ENCODE measurements around the gene SLX1A.

The SLX1A gene

DNA sequence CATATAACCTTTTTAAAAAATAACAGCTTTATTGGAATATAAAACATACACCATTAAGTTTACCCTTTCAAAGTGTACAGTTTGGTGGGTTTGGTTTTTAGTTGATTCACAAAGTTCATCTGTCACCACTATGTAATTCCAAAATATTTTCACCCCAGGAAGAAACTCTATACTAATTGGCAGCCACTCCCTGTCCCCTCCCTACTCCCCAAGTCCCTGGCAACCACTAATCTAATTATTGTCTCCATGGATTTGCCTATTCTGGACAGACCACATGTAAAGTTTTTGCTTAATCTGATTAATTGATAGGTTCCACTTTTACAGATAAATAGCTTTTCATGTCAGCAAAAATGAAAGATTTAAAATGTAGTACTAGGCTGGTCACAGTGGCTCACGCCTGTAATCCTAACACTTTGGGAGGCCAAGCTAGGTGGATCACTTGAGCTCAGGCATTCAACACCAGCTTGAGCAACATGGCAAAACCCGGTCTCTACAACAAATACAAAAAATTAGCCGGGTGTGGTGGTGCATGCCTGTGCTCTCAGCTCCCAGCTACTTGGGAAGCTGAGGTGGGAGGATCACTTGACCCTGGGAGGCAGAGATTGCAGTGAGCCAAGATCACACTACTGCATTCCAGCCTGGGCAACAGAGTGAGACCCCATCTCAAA lies 45.7 kb upstream of the SLX1A start:
- Histone ChIP-seq H3K4me1 (ENCODE audit: insufficient read depth, low read length, severe bottlenecking) (no peaks in the 10 kb centered on the region), H3F3A (ENCODE audit: insufficient read depth, low read length) (no peaks in the 10 kb centered on the region)
- TF ChIP-seq, protein P1, sequence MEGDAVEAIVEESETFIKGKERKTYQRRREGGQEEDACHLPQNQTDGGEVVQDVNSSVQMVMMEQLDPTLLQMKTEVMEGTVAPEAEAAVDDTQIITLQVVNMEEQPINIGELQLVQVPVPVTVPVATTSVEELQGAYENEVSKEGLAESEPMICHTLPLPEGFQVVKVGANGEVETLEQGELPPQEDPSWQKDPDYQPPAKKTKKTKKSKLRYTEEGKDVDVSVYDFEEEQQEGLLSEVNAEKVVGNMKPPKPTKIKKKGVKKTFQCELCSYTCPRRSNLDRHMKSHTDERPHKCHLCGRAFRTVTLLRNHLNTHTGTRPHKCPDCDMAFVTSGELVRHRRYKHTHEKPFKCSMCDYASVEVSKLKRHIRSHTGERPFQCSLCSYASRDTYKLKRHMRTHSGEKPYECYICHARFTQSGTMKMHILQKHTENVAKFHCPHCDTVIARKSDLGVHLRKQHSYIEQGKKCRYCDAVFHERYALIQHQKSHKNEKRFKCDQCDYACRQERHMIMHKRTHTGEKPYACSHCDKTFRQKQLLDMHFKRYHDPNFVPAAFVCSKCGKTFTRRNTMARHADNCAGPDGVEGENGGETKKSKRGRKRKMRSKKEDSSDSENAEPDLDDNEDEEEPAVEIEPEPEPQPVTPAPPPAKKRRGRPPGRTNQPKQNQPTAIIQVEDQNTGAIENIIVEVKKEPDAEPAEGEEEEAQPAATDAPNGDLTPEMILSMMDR (IDR thresholded peaks at IDR 0.05; ENCODE audit: low read length) = no peak
- TF ChIP-seq EZH2 (IDR thresholded peaks at IDR 0.05; ENCODE audit: borderline replicate concordance, low read length) = no peak

DNA sequence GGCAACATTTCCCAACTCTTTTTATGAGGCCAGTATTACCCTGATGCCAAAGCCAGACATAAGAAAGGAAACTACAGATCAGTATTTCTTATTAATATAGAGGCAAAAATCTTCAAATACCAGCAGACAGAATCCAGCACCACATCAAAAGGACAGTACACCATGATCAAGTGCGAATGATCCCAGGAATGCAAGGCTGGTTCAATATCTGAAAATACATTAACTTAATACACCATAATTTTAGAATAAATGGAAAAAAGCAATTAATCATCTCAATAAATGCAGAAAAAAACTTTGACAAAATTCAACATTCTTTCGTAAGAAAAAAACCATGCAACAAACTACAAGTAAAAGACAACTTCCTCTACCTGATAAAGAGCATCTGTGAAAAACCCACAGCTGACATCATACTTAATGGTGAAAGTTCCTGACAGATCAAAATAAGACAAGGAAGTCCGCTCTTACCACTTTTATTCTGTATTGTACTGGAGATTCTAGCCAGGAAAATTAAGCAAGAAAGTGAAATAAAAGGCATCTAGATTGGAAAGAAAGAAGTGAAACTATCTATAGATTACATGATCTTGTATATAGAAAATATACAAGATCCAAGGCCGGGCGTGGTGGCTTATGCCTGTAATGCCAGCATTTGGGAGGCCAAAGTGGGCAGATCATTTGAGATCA lies 44.3 kb upstream of the SLX1A start:
- Histone ChIP-seq H3K4me3 (ENCODE audit: low read depth, low read length, poor library complexity, severe bottlenecking) (no peak overlapping the region), H2AFZ (ENCODE audit: low read length) (no peak overlapping the region), H3K36me3 (ENCODE audit: insufficient read depth, low read length) (no peaks in the 10 kb centered on the region), H3K9me3 (ENCODE audit: low read length) (0 out of 2 replicates have a peak, but pooled peaks cover 6% of the 10 kb centered on the region), H4K20me1 (ENCODE audit: insufficient read depth, low read length) (no peaks in the 10 kb centered on the region), H3K9ac (ENCODE audit: low read length) (no peak overlapping the region), H3K9me2 (ENCODE audit: low read depth, low read length) (no peaks in the 10 kb centered on the region), H3K79me2 (ENCODE audit: insufficient read depth, low read length) (no peaks in the 10 kb centered on the region), H3F3A (ENCODE audit: insufficient read depth, low read length) (no peaks in the 10 kb centered on the region), H3K27me3 (ENCODE audit: insufficient read depth, low read length) (no peaks in the 10 kb centered on the region), H3K4me1 (ENCODE audit: insufficient read depth, low read length, severe bottlenecking) (no peaks in the 10 kb centered on the region), H3K4me2 (ENCODE audit: low read length) (no peak overlapping the region), H3K27ac (ENCODE audit: low read depth, low read length, poor library complexity, severe bottlenecking) (no peak overlapping the region)
- no peak for TF ChIP-seq EZH2 (IDR thresholded peaks at IDR 0.05; ENCODE audit: borderline replicate concordance, low read length)
- TF ChIP-seq, protein P1 (IDR thresholded peaks at IDR 0.05; ENCODE audit: low read length) = no peak

More for the DNA sequence above, 45.7 kb upstream of the SLX1A start:
- no peak overlapping the region for H3K9ac ChIP-seq (ENCODE audit: low read length)
- no peak overlapping the region for H3K4me3 ChIP-seq (ENCODE audit: low read depth, low read length, poor library complexity, severe bottlenecking)
- no peak overlapping the region for H3K4me2 ChIP-seq (ENCODE audit: low read length)
- no peaks in the 10 kb centered on the region for H4K20me1 ChIP-seq (ENCODE audit: insufficient read depth, low read length)
- no peak overlapping the region for H2AFZ ChIP-seq (ENCODE audit: low read length)
- H3K79me2 ChIP-seq (ENCODE audit: insufficient read depth, low read length) = no peaks in the 10 kb centered on the region
- no peak overlapping the region for H3K27ac ChIP-seq (ENCODE audit: low read depth, low read length, poor library complexity, severe bottlenecking)
- no peaks in the 10 kb centered on the region for H3K27me3 ChIP-seq (ENCODE audit: insufficient read depth, low read length)
- no peaks in the 10 kb centered on the region for H3K36me3 ChIP-seq (ENCODE audit: insufficient read depth, low read length)
- H3K9me3 ChIP-seq (ENCODE audit: low read length) = 0 out of 2 replicates have a peak, but pooled peaks cover 6% of the 10 kb centered on the region
- H3K9me2 ChIP-seq (ENCODE audit: low read depth, low read length) = no peaks in the 10 kb centered on the region

DNA sequence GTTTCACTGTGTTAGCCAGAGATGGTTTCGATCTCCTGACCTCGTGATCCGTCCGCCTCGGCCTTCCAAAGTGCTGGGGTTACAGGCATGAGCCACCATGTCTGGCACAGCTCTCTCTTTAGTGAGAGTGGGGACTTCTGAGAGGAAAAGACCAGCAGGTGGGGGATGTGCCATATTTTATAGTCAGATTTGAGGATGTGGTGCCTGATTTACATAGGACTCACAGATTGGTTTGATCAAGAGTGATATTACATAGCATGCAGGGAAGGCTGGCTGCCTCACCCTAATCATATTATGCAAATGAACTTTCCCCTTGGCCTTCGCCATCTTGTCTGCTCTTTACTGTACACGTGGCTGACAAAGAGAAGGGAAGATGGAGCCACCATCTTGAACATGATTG lies 42.6 kb upstream of the SLX1A start:
- Histone ChIP-seq H3F3A (ENCODE audit: insufficient read depth, low read length) (no peaks in the 10 kb centered on the region), H3K4me3 (ENCODE audit: low read depth, low read length, poor library complexity, severe bottlenecking) (no peak overlapping the region), H2AFZ (ENCODE audit: low read length) (no peak overlapping the region), H3K79me2 (ENCODE audit: insufficient read depth, low read length) (no peaks in the 10 kb centered on the region), H3K27ac (ENCODE audit: low read depth, low read length, poor library complexity, severe bottlenecking) (no peak overlapping the region), H3K36me3 (ENCODE audit: insufficient read depth, low read length) (no peaks in the 10 kb centered on the region), H3K9ac (ENCODE audit: low read length) (no peak overlapping the region), H3K9me3 (ENCODE audit: low read length) (0 out of 2 replicates have a peak, but pooled peaks cover 6% of the 10 kb centered on the region), H4K20me1 (ENCODE audit: insufficient read depth, low read length) (no peaks in the 10 kb centered on the region), H3K4me2 (ENCODE audit: low read length) (no peak overlapping the region), H3K27me3 (ENCODE audit: insufficient read depth, low read length) (no peaks in the 10 kb centered on the region), H3K9me2 (ENCODE audit: low read depth, low read length) (no peaks in the 10 kb centered on the region), H3K4me1 (ENCODE audit: insufficient read depth, low read length, severe bottlenecking) (no peaks in the 10 kb centered on the region)
- TF ChIP-seq EZH2 (IDR thresholded peaks at IDR 0.05; ENCODE audit: borderline replicate concordance, low read length) = no peak
- TF ChIP-seq, protein P1 (IDR thresholded peaks at IDR 0.05; ENCODE audit: low read length) = no peak
